ENCODE results near the gene KRTAP10-6.
"Not testable (repeated sequence)": the region's sequence is repeated elsewhere in the genome, so short reads cannot be mapped to it uniquely, and the experiment has no call there.

Gene KRTAP10-6

GRCh38 chr21:44600118-44600978, 8.0 kb upstream of the KRTAP10-6 start, which contains the start of gene KRTAP10-7:
TSS of gene KRTAP10-7 (plus strand) at chr21:44600597. CDS start at chr21:44600622, 25 bp downstream.
- DNase-seq (ENCODE audit: low read depth in 4 of 4, low spot score in 1 of 4) = not testable (repeated sequence)

GRCh38 chr21:44599264-44600029, 7.1 kb upstream of the KRTAP10-6 start:
- DNase-seq (ENCODE audit: low read depth in 4 of 4, low spot score in 1 of 4) = no peak

- DNase-seq (ENCODE audit: low read depth in 4 of 4, low spot score in 1 of 4) = no peak
Observed at GRCh38 chr21:44598061-44598460, 5.8 kb upstream of the KRTAP10-6 start.

GRCh38 chr21:44596068-44596725, 3.9 kb upstream of the KRTAP10-6 start:
- no peak for DNase-seq (ENCODE audit: low read depth in 4 of 4, low spot score in 1 of 4)

GRCh38 chr21:44595524-44595923, 3.2 kb upstream of the KRTAP10-6 start:
- no peak for DNase-seq (ENCODE audit: low read depth in 4 of 4, low spot score in 1 of 4)

GRCh38 chr21:44594406-44594916, 2.2 kb upstream of the KRTAP10-6 start:
- no peak for DNase-seq (ENCODE audit: low read depth in 4 of 4, low spot score in 1 of 4)

GRCh38 chr21:44593598-44594405, 1.5 kb upstream of the KRTAP10-6 start:
- no peak for DNase-seq (ENCODE audit: low read depth in 4 of 4, low spot score in 1 of 4)

- not testable (repeated sequence) for DNase-seq (ENCODE audit: low read depth in 4 of 4, low spot score in 1 of 4)
Observed at GRCh38 chr21:44591801-44592130, 539 bp downstream of the KRTAP10-6 start.

- DNase-seq (ENCODE audit: low read depth in 4 of 4, low spot score in 1 of 4) = not testable (repeated sequence)
Observed at GRCh38 chr21:44590897-44591800, 1.2 kb downstream of the KRTAP10-6 start.

GRCh38 chr21:44590311-44590721, 2.0 kb downstream of the KRTAP10-6 start:
- no peak for DNase-seq (ENCODE audit: low read depth in 4 of 4, low spot score in 1 of 4)

- DNase-seq (ENCODE audit: low read depth in 4 of 4, low spot score in 1 of 4) = no peak
Observed at GRCh38 chr21:44589586-44590305, 2.6 kb downstream of the KRTAP10-6 start.

GRCh38 chr21:44589094-44589493, 3.2 kb downstream of the KRTAP10-6 start:
- no peak for DNase-seq (ENCODE audit: low read depth in 4 of 4, low spot score in 1 of 4)

- DNase-seq (ENCODE audit: low read depth in 4 of 4, low spot score in 1 of 4) = no peak
Observed at GRCh38 chr21:44585892-44586291, 6.4 kb downstream of the KRTAP10-6 start.

- DNase-seq (ENCODE audit: low read depth in 4 of 4, low spot score in 1 of 4) = no peak
Observed at GRCh38 chr21:44583800-44584147, 8.5 kb downstream of the KRTAP10-6 start.

- no peak for DNase-seq (ENCODE audit: low read depth in 4 of 4, low spot score in 1 of 4)
Observed at GRCh38 chr21:44583089-44583799, 9.1 kb downstream of the KRTAP10-6 start.

GRCh38 chr21:44582055-44582454, 10.2 kb downstream of the KRTAP10-6 start:
- no peak for DNase-seq (ENCODE audit: low read depth in 4 of 4, low spot score in 1 of 4)

- no peak for DNase-seq (ENCODE audit: low read depth in 4 of 4, low spot score in 1 of 4)
Observed at GRCh38 chr21:44581158-44581557, 11.1 kb downstream of the KRTAP10-6 start.

- not testable (repeated sequence) for DNase-seq (ENCODE audit: low read depth in 4 of 4, low spot score in 1 of 4)
Observed at GRCh38 chr21:44580231-44580821, 12.0 kb downstream of the KRTAP10-6 start, which contains the start of gene KRTAP10-5. TSS of gene KRTAP10-5 (minus strand) at chr21:44580604. CDS start at chr21:44580578, 26 bp downstream.

All from stimulated activated CD4-positive, alpha-beta T cell treated with anti-CD3 and anti-CD28 coated beads, Interleukin-1b, Interleukin-23, amount 100 ng/mL, for 24 hours (primary cell).